Common myeloid progenitor, CD34-positive (primary cell): Measurements from ENCODE around the gene METAP1D.

Source experiments
- CTCF ChIA-PET: fragments of 350-600 bp; sonication (Branson Sonifier 250); formaldehyde crosslinking; loops from one replicate; lab custom pipeline; 2021; ENCODE audit warnings: antibody characterized with exemption; lab: Charles Lee
- POLR2A ChIA-PET: fragments of 350-600 bp; sonication (Branson Sonifier 250); formaldehyde crosslinking; loops from one replicate; lab custom pipeline; 2021; ENCODE audit warnings: antibody characterized with exemption; lab: Charles Lee
- DNase-seq, 3 donors: peaks; one replicate each; pipeline versions ENCODE4 v3.0.0 to v3.0.0-alpha.2; 2013
- H3K27ac ChIP-seq, 2 experiments: 1 replicate in 1 of 2; 2 replicates in 1 of 2; pipeline ENCODE4 v1.7.0; 2013; ENCODE audit warnings: inconsistent platforms in 2 of 2, low read length in 2 of 2, mild to moderate bottlenecking in 2 of 2, low read depth in 1 of 2, moderate library complexity in 1 of 2; ENCODE audit not compliant: severe bottlenecking in 2 of 2, insufficient read depth in 1 of 2, poor library complexity in 1 of 2
- H3K27me3 ChIP-seq, 5 experiments: replicated peaks in 2 of 5; 1 replicate in 3 of 5; 2 replicates in 2 of 5; pipeline versions ENCODE4 v1.6.1 to v1.7.0; 2013; ENCODE audit warnings: low read length in 4 of 5, mild to moderate bottlenecking in 2 of 5, moderate library complexity in 2 of 5, inconsistent platforms in 1 of 5; ENCODE audit not compliant: insufficient read depth in 5 of 5, control insufficient read depth in 4 of 5
- H3K36me3 ChIP-seq, 4 experiments: 1 replicate in 2 of 4; 2 replicates in 2 of 4; pipeline versions ENCODE4 v1.6.1 to v1.7.0; 2013; ENCODE audit warnings: low read length in 3 of 4, control low read depth in 1 of 4, mild to moderate bottlenecking in 1 of 4; ENCODE audit not compliant: control insufficient read depth in 4 of 4, insufficient read depth in 4 of 4
- H3K4me1 ChIP-seq, 4 experiments: 1 replicate in 3 of 4; 2 replicates in 1 of 4; pipeline versions ENCODE4 v1.6.1 to v1.7.1; 2013; ENCODE audit warnings: low read length in 3 of 4, mild to moderate bottlenecking in 3 of 4, control low read depth in 1 of 4, inconsistent platforms in 1 of 4, moderate library complexity in 1 of 4; ENCODE audit not compliant: control insufficient read depth in 4 of 4, insufficient read depth in 4 of 4; ENCODE audit errors: control extremely low read depth in 1 of 4
- H3K4me3 ChIP-seq, 7 experiments: 1 replicate in 4 of 7; 2 replicates in 3 of 7; pipeline versions ENCODE4 v1.5.1 to v1.7.0; 2013; ENCODE audit warnings: mild to moderate bottlenecking in 7 of 7, low read length in 6 of 7, moderate library complexity in 6 of 7, inconsistent platforms in 2 of 7, low read depth in 2 of 7, control low read depth in 1 of 7; ENCODE audit not compliant: insufficient read depth in 4 of 7, control insufficient read depth in 1 of 7; ENCODE audit errors: extremely low read depth in 1 of 7
- H3K9me3 ChIP-seq, 5 experiments: 1 replicate in 4 of 5; 2 replicates in 1 of 5; pipeline versions ENCODE4 v1.6.1 to v1.7.1; 2013; ENCODE audit warnings: low read length in 4 of 5, mild to moderate bottlenecking in 2 of 5, inconsistent platforms in 1 of 5, low read depth in 1 of 5, moderate library complexity in 1 of 5; ENCODE audit not compliant: control insufficient read depth in 4 of 5, insufficient read depth in 2 of 5; ENCODE audit errors: control extremely low read depth in 1 of 5
- WGBS: methylation state at CpG from one replicate; pipeline ENCODE4 v1.1.5; 2013; ENCODE audit not compliant: insufficient coverage; 5-methylcytosine and 5-hydroxymethylcytosine counted together

The METAP1D gene

GRCh38 chr2:171959998-171960397, 39.8 kb upstream of the METAP1D start:
- 100% methylated on average over 2 of the region's 2 CpGs for WGBS
- Histone ChIP-seq H3K36me3 (peaks cover 7 to 18% (median 14%) of the 10 kb centered on the region in 4 experiments), H3K9me3 (peaks cover 0 to 4% (median 0%) of the 10 kb centered on the region in 5 experiments), H3K4me1 (peaks cover 0 to 19% (median 1%) of the 10 kb centered on the region in 4 experiments), H3K27ac (no peak overlapping the region), H3K27me3 (no peaks in the 10 kb centered on the region), H3K4me3 (no peak overlapping the region)
- POLR2A ChIA-PET: no interaction called here
- CTCF ChIA-PET: no interaction called here
- no peak for DNase-seq

GRCh38 chr2:171960570-171960969, 39.2 kb upstream of the METAP1D start:
- 92% methylated on average over 3 of the region's 3 CpGs for WGBS
- CTCF ChIA-PET: no interaction called here
- no peak overlapping the region for H3K27ac ChIP-seq

DNA sequence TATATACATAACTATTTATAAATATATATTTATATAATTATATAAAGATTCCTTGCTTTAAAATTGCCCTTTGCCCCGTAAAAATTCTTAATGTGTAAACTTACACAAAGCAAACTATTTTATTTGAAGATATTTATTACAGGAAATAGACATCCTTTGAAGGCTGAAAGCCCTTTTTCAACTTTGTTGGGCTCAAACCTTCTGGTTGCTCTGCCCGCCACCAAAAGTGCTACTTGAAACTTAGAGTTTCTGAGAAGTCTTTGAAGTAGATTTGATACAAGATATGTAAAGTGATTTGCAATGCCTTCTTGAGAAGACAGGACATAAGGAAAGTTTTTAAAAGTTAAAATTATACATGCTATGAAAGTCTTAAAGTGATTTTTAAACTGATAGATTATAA, 36.6 kb upstream of the METAP1D start:
- CTCF ChIA-PET: no interaction called here
- peaks cover 11 to 29% (median 24%) of the 10 kb centered on the region in 4 experiments for H3K36me3 ChIP-seq
- no peak for DNase-seq
- POLR2A ChIA-PET: no interaction called here
- H3K27me3 ChIP-seq: no peaks in the 10 kb centered on the region
- WGBS: 100% methylated on average over 1 of the region's 2 CpGs
- peaks cover 0 to 4% (median 0%) of the 10 kb centered on the region in 4 experiments for H3K4me1 ChIP-seq
- no peak overlapping the region for H3K27ac ChIP-seq
- H3K4me3 ChIP-seq: no peak overlapping the region
- no peaks in the 10 kb centered on the region for H3K9me3 ChIP-seq

More at GRCh38 chr2:171960570-171960969, 39.2 kb upstream of the METAP1D start:
- H3K9me3 ChIP-seq: peaks cover 0 to 4% (median 0%) of the 10 kb centered on the region in 5 experiments
- no peak for DNase-seq
- peaks cover 0 to 18% (median under 1%) of the 10 kb centered on the region in 4 experiments for H3K4me1 ChIP-seq
- no peak overlapping the region for H3K4me3 ChIP-seq
- no peaks in the 10 kb centered on the region for H3K27me3 ChIP-seq
- POLR2A ChIA-PET: no interaction called here
- peaks cover 10 to 23% (median 16%) of the 10 kb centered on the region in 4 experiments for H3K36me3 ChIP-seq

DNA sequence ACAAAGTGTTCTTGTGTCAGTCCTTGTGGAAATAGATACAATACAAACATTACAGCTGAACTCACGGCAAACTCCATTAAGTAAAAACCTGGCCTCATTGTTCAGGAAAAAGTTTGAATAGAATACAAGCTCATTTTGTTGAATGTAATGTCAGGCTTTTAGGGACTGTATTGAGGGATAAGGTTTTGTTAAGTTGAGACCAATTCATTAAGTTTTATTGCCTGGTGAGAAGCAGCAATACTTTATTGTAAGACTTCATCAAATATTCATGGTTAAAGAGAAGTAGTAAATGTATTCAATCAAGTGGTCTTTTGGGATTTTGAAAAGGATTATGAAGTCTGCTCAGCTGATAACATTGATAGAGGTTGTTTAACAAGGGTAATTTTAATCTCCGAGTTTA, 35.4 kb upstream of the METAP1D start:
- Histone ChIP-seq H3K9me3 (no peaks in the 10 kb centered on the region), H3K27ac (no peak overlapping the region), H3K4me3 (no peak overlapping the region), H3K4me1 (no peaks in the 10 kb centered on the region), H3K36me3 (peaks cover 16 to 33% (median 23%) of the 10 kb centered on the region in 4 experiments), H3K27me3 (no peaks in the 10 kb centered on the region)
- no peak for DNase-seq
- no CpG with 5 or more reads among the region's 2 CpGs for WGBS
- ChIA-PET POLR2A (no interaction called here), CTCF (interaction anchor here (1.0 kb wide), 1 partner anchor 13 kb away, joined by 3 read pairs; no protein-coding TSS in a partner anchor)

GRCh38 chr2:171965238-171965637, 34.5 kb upstream of the METAP1D start:
- WGBS: no CpG with 5 or more reads among the region's 3 CpGs
- Histone ChIP-seq H3K27me3 (no peaks in the 10 kb centered on the region), H3K4me1 (no peaks in the 10 kb centered on the region), H3K9me3 (no peaks in the 10 kb centered on the region), H3K27ac (no peak overlapping the region), H3K36me3 (peaks cover 12 to 32% (median 22%) of the 10 kb centered on the region in 4 experiments), H3K4me3 (no peak overlapping the region)
- DNase-seq: no peak
- CTCF ChIA-PET: no interaction called here
- POLR2A ChIA-PET: no interaction called here

DNA sequence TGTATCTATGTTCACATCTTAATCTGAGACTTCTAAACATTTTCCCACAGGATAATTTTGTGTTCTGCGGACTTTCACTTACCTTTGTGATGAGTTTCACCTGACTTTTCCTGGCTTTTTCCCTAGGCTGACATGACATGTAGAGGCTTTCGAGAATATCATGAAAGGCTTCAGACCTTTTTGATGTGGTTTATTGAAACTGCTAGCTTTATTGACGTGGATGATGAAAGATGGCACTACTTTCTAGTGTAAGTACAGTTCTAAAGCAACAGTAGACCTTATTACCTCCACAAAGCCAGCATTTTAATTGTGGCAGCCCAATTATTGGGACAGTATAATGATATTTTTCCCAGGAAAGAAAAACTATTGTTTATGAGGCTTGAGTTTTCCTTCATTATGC, 34.1 kb upstream of the METAP1D start:
- Histone ChIP-seq H3K27ac (no peak overlapping the region), H3K27me3 (no peaks in the 10 kb centered on the region)
- CTCF ChIA-PET: no interaction called here

DNA sequence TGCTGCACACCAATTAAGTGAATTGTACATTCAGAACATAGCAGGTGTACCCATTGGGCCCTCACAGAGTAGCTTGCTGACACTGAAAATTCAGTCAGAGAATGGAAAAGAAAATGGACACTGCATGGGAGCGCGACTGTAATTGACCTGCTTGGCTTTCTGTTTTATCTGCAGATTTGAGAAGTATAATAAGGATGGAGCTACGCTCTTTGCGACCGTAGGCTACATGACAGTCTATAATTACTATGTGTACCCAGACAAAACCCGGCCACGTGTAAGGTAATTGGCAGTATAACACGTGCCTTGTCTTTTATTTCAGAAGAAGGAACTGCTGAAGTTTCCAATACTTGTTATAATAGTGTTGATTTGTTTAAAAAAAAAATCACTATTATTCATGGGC, 33.5 kb upstream of the METAP1D start:
- Histone ChIP-seq H3K36me3 (peaks cover 12 to 36% (median 23%) of the 10 kb centered on the region in 4 experiments), H3K4me1 (no peaks in the 10 kb centered on the region), H3K4me3 (no peak overlapping the region), H3K27me3 (no peaks in the 10 kb centered on the region), H3K27ac (no peak overlapping the region), H3K9me3 (no peaks in the 10 kb centered on the region)
- WGBS: 100% methylated on average over 6 of the region's 8 CpGs
- POLR2A ChIA-PET: no interaction called here
- CTCF ChIA-PET: no interaction called here
- no peak for DNase-seq

More for the DNA sequence above, 34.1 kb upstream of the METAP1D start:
- no peaks in the 10 kb centered on the region for H3K9me3 ChIP-seq
- no peak overlapping the region for H3K4me3 ChIP-seq
- POLR2A ChIA-PET: no interaction called here
- WGBS: no CpG with 5 or more reads among the region's 3 CpGs
- H3K4me1 ChIP-seq: no peaks in the 10 kb centered on the region
- H3K36me3 ChIP-seq: peaks cover 12 to 33% (median 22%) of the 10 kb centered on the region in 4 experiments
- no peak for DNase-seq
